Measurements from ENCODE around the gene STXBP6. TPM values are rescaled to one million over a fixed set of nuclear protein-coding genes. Genes with fewer than 3 reads are reported as not detected.

Gene STXBP6
- total RNA-seq, 1 experiment from 2014 or later: 0.27 TPM

DNA sequence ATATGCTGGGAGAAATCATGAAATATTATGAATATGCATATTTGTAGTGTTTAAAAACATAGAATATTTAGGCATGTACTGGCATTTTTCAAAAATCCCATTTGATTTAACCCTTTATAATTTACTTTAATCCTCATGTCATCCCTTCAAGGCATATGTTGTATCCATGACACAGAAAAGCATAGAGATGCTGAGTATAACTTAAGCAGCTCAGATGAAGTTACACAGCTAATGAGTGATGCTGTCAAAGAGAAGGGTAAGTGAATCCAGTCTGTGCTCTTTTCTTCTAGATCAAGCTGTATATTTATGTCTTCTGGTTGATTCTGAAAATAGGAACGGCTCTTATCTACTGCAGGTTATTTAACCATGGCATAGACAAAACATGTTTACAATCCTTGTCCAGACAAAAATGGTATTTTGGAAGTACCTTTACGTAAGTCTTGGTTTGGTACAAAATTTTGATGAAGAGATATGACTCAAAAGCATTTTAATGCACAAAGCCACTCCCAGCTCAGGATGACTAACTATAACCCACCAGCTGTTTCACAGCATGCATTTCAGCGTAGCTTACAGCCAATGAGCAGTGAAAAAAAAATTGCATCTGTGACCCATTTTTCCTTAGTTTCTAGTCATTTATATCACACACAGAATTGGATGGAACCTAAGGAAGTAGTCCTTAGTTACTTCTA lies 201.7 kb downstream of the STXBP6 start:
- H3K27ac ChIP-seq (ENCODE audit: low read depth, low read length): no peak overlapping the region
- no peaks in the 10 kb centered on the region for H4K20me1 ChIP-seq (ENCODE audit: insufficient read depth)
- H3K36me3 ChIP-seq (ENCODE audit: control insufficient read depth in 1 of 2, insufficient read depth in 2 of 2, low read length in 2 of 2): no peaks in the 10 kb centered on the region
- ATAC-seq (no peak), DNase-seq (ENCODE audit: low read depth, low spot score) (no peak)
- ChIA-PET POLR2A (no interaction called here), RAD21 (ENCODE audit: low non-redundant PET in 1 of 2, low total read pairs in 2 of 2, uncharacterized antibody in 2 of 2, unreplicated experiment in 2 of 2) (no interaction called here), CTCF (no interaction called here)
- intact Hi-C loops (cut with micrococcal nuclease): no loop called here
- H3K9me2 ChIP-seq (ENCODE audit: insufficient read depth): no peaks in the 10 kb centered on the region
- no peaks in the 10 kb centered on the region for H3K79me2 ChIP-seq (ENCODE audit: insufficient read depth, low read length)
- H3K9ac ChIP-seq (ENCODE audit: low read length): no peak overlapping the region
- no peaks in the 10 kb centered on the region for H3K4me1 ChIP-seq (ENCODE audit: control insufficient read depth in 1 of 2, insufficient read depth in 2 of 2, low read length in 2 of 2)
- H3K27me3 ChIP-seq (ENCODE audit: insufficient read depth, low read length): no peaks in the 10 kb centered on the region
- no peak overlapping the region for H2AFZ ChIP-seq (ENCODE audit: low read depth, low read length, poor library complexity, severe bottlenecking)
- no peak overlapping the region for H3K4me3 ChIP-seq (replicated peaks in 1 of 2; ENCODE audit: low read depth in 1 of 2, low read length in 2 of 2)
- no TSS peak for BruUV-seq (replicated peaks)
- no peak overlapping the region for H3K4me2 ChIP-seq (ENCODE audit: low read length)
- TF ChIP-seq EZH2phosphoT487 (IDR thresholded peaks at IDR 0.05; ENCODE audit: borderline replicate concordance): no peak
- TF ChIP-seq, protein P1, sequence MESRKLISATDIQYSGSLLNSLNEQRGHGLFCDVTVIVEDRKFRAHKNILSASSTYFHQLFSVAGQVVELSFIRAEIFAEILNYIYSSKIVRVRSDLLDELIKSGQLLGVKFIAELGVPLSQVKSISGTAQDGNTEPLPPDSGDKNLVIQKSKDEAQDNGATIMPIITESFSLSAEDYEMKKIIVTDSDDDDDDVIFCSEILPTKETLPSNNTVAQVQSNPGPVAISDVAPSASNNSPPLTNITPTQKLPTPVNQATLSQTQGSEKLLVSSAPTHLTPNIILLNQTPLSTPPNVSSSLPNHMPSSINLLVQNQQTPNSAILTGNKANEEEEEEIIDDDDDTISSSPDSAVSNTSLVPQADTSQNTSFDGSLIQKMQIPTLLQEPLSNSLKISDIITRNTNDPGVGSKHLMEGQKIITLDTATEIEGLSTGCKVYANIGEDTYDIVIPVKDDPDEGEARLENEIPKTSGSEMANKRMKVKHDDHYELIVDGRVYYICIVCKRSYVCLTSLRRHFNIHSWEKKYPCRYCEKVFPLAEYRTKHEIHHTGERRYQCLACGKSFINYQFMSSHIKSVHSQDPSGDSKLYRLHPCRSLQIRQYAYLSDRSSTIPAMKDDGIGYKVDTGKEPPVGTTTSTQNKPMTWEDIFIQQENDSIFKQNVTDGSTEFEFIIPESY (IDR thresholded peaks at IDR 0.05; ENCODE audit: extremely low read depth, insufficient replicate concordance, low read length): no peak
- no peaks in the 10 kb centered on the region for H3K9me3 ChIP-seq (ENCODE audit: control insufficient read depth in 1 of 2, insufficient read depth in 1 of 2, low read depth in 1 of 2, low read length in 2 of 2)

DNA sequence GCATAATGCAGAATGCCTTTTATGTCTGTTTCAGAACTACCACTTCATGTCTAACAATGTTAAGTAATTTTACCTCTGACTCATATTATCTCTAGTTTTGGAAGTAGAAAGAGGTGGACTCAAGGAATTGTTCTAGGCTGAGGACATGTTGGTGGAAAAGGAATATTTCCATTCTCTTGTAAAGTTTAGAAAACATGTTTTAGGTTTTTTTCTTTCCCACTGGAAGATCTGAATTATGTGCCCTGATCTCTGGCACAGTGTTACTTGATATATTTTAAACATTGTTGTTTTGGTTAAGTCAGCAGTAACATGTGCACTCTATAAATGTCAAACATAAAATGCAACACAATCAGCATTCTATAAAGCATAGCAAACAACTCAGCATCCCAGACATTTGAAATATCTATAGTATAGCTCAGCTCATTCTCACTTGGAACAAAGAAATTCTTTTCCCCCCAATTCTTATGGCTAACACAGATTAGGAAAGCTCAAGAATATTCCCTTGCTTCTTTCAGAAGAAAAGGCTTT lies 202.3 kb downstream of the STXBP6 start:
- no peak for DNase-seq (ENCODE audit: low read depth, low spot score)
- BruUV-seq (replicated peaks): no TSS peak

More for the DNA sequence above, 202.3 kb downstream of the STXBP6 start:
- CTCF ChIA-PET: no interaction called here
- Histone ChIP-seq H3K9me2 (ENCODE audit: insufficient read depth) (no peaks in the 10 kb centered on the region), H4K20me1 (ENCODE audit: insufficient read depth) (no peaks in the 10 kb centered on the region), H3K27ac (ENCODE audit: low read depth, low read length) (no peak overlapping the region), H3K36me3 (ENCODE audit: control insufficient read depth in 1 of 2, insufficient read depth in 2 of 2, low read length in 2 of 2) (no peaks in the 10 kb centered on the region), H3K4me3 (replicated peaks in 1 of 2; ENCODE audit: low read depth in 1 of 2, low read length in 2 of 2) (no peak overlapping the region), H2AFZ (ENCODE audit: low read depth, low read length, poor library complexity, severe bottlenecking) (no peak overlapping the region), H3K27me3 (ENCODE audit: insufficient read depth, low read length) (no peaks in the 10 kb centered on the region), H3K9me3 (ENCODE audit: control insufficient read depth in 1 of 2, insufficient read depth in 1 of 2, low read depth in 1 of 2, low read length in 2 of 2) (no peaks in the 10 kb centered on the region), H3K4me2 (ENCODE audit: low read length) (no peak overlapping the region), H3K9ac (ENCODE audit: low read length) (no peak overlapping the region), H3K79me2 (ENCODE audit: insufficient read depth, low read length) (no peaks in the 10 kb centered on the region), H3K4me1 (ENCODE audit: control insufficient read depth in 1 of 2, insufficient read depth in 2 of 2, low read length in 2 of 2) (no peaks in the 10 kb centered on the region)
- POLR2A ChIA-PET: no interaction called here
- TF ChIP-seq SRF (IDR thresholded peaks at IDR 0.05; ENCODE audit: low read depth): no peak
- no peak for TF ChIP-seq EZH2phosphoT487 (IDR thresholded peaks at IDR 0.05; ENCODE audit: borderline replicate concordance)
- TF ChIP-seq, protein P2, sequence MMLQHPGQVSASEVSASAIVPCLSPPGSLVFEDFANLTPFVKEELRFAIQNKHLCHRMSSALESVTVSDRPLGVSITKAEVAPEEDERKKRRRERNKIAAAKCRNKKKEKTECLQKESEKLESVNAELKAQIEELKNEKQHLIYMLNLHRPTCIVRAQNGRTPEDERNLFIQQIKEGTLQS (IDR thresholded peaks at IDR 0.05): no peak
- TF ChIP-seq RAD21 (IDR thresholded peaks at IDR 0.05; ENCODE audit: low read depth): no peak
- TF ChIP-seq TCF7L2 (IDR thresholded peaks at IDR 0.05; ENCODE audit: borderline replicate concordance, extremely low read depth, insufficient read depth, insufficient read length): no peak
- no peak for TF ChIP-seq YY1 (IDR thresholded peaks at IDR 0.05; ENCODE audit: extremely low read depth, insufficient replicate concordance, low read depth, low read length)
- no peak for TF ChIP-seq CEBPB (IDR thresholded peaks at IDR 0.05; ENCODE audit: low read depth)
- TF ChIP-seq, protein P3, sequence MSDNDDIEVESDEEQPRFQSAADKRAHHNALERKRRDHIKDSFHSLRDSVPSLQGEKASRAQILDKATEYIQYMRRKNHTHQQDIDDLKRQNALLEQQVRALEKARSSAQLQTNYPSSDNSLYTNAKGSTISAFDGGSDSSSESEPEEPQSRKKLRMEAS (IDR thresholded peaks at IDR 0.05): no peak
- no peak for TF ChIP-seq EGR1 (IDR thresholded peaks at IDR 0.05; ENCODE audit: low read depth)
- TF ChIP-seq EZH2 (IDR thresholded peaks at IDR 0.05): no peak
- no peak for TF ChIP-seq POLR2A (IDR thresholded peaks at IDR 0.05; ENCODE audit: borderline replicate concordance, extremely low read depth, insufficient read depth, insufficient read length)
- TF ChIP-seq ZFX (IDR thresholded peaks at IDR 0.05): no peak
- no peak for TF ChIP-seq FOSL1 (IDR thresholded peaks at IDR 0.05; ENCODE audit: low read depth)
- RAD21 ChIA-PET (ENCODE audit: low non-redundant PET in 1 of 2, low total read pairs in 2 of 2, uncharacterized antibody in 2 of 2, unreplicated experiment in 2 of 2): no interaction called here
- no peak for ATAC-seq
- intact Hi-C loops (cut with micrococcal nuclease): no loop called here

All from HCT116 (cell line).